NCI-H2029 (cell line): ENCODE measurements around the gene HIRA.

Experiments
- DNase-seq: peaks from one replicate; lab custom pipeline; 2025; lab: John Stamatoyannopoulos, UW

The HIRA gene

DNA sequence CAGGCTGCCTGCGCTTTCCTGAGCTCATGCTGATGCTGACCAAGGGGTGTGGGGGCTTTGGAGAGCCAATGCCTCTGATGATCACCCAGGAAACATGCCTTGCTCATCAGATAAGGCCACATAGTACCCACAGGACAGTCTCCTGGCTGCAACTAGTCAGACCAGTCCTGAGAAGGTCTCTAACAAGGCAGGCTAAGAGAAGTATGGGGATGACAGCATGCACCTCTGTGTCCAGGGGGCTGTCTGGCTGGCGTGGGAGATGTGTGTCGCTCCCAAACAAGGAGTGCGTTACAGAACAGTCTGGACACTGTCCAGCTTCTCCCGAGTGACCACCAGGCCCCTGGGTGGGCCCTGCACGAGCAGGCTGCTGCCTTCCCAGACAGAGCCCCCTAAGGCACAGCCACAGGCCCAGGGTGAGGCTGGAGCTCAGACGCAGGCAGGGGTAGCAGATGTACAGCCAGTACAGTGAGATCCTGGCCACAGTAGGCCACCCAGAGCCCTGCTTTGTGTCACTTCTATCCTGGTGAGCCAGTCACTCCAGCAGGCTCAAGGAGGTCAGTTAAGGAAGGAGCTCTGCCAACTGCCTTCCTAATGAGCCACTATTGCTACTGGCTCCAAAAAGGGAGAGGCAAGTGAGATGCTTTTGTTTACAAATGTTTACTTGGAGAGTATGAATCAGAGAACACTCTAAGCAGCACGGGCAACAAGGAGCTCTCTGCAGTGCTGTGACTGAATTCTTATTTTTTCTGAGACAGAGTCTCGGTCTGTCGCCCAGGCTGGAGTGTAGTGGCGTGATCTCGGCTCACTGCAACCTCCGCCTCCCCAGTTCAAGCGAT lies 74.0 kb downstream of the HIRA start:
- no peak for DNase-seq

DNA sequence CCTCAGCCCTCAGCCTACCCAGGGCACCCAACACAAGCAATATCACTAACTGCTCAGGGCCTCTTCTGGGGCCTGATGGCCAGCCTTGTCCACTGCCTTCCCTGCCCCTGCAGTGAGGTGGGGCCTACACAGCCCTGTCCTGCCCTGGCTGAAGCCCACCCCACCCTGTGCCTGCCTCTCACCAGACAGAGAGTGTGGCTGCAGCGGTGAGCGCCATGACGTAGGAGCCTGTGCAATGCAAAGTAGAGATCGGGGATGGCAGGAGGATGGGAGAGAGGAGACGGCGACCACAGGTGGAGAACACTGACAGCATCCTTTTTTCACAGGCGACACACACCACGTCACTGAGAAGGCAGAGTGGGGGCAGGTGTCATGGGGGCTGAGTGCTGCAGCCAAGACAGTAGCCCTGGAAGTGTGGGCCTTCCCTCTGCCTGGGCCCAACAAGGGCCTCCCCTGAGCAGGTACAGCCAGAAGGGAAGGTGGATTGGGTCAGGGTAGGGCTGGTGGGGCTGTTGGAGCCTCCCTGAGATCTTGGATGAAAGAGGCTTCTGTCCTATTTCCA lies 74.7 kb downstream of the HIRA start:
- DNase-seq = no peak

DNA sequence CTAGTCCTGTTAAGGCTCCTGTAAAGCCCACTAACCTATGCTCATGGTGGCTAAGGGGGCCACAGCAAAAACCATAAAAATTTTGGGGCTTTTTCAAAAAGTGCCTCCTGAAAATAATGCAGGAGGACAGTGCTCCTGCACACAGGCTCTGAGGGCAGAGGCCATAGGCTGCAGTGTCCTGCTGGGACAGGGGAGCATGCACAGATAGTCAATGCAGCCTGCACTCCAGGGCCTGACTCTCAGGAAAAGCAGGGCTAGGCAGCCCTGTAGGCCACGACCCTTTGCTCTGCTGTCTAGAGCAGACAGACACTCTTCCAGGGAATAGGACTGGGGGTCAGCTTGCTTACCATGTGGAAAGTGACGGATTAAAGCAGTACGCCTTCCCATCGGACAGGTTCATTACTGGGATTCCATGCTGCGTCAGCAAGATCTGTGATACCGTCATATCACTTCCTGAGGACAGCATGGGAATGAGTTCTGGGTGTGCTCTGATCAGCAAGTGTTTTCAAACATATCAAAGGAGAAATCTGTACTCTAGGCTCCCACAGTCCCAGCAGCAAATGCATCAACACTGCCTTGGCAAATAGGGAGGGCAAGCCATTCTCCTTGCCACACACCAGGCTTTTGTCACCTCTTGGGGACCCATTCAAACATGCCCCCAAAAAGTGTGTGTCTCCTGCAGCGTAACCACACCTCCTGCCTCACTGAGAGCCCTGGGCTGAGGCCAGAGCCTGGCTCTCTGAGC lies 75.9 kb downstream of the HIRA start:
- no peak for DNase-seq

DNA sequence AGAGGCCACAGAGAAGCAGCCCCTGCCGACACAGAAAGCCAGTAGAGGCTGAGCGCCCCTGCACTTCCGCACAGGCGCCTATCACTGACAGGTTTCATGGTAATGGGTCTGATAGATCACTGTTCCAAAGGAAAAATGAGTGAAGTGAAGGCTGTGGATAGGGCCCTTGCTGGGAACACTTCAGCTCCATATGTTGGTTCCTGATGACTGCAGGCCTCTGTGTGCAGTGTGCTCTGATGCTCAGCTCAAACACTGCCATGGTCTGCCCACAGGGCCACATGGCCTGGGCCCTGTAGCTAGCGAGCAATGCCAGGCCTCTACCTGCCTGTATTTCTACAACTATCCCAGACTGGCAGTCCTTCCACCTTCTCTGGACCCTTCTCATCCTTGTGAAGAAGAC lies 77.3 kb downstream of the HIRA start:
- DNase-seq = no peak

DNA sequence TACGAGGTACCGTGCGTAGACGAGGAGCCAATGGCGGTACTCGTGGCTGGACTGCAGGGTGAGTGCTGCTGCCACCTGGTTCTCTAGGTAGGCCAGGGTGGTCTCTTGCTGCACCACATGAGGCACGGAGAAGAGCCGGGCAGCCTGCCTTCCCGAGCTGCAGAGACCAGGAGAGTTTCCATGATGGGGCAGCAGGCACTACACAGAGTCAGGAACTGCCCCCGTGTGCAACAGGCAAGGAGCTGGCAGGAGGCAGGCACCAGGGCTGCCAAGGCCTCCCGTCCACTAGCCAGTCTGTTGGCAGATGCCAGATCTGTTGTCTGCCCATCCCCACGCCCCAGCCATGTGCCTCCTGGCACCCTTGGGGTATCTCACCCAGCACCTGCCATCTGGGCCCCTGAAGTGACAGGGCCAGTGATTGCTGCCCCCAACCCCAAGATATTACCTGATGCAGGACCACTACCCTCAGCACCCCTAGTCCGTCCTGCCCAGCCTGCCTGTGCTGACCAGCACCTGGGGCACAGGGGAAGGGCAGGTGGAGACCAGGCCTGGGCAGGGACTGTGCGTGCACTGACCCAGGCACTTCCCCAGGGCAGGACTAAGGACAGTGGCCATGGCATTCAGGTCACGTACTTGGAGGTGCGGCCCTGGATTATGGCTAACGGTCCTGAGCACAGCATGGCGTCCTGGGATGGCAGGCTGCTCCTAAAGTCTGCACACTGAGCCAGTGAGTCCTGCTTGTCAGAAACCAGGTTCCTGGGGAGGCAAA lies 78.0 kb downstream of the HIRA start:
- no peak for DNase-seq

DNA sequence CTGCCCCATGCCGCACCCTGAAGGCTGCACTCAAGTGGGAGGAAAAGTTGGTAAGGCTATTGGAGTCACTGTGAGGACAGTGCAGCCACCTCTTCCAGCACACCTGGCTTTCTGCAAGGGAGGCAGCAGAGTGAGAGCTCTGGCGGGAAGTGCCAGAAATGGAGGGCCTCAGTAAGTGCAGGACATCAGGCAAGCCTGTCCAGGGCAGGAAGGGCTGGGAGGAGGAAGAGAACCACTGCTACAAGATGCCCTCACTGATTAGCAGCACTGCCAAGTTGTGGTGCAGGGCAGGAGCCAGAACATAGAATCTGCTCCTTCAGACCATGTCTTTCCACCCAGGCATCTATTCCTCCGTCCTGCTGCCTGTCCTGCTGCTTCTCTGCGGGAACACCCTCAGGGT lies 78.8 kb downstream of the HIRA start:
- no peak for DNase-seq

DNA sequence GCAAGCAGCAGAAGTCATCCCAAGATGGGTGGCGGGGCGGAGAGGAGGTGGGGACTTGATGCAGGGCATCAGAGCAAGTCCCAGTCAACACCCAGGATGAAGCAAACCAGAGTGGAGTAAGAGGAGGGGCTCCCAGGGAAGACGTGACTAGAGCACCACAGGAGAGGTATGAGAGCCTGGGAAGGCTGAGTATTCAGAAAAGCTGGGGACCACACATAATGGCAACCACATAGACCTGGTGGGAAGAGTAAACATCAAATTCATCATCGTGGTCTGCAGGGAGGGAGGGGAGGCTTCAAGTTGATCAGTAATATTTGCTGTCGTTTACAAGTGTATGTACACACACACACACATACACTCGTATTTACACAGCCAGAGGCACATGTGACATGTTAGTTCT lies 79.3 kb downstream of the HIRA start:
- no peak for DNase-seq

DNA sequence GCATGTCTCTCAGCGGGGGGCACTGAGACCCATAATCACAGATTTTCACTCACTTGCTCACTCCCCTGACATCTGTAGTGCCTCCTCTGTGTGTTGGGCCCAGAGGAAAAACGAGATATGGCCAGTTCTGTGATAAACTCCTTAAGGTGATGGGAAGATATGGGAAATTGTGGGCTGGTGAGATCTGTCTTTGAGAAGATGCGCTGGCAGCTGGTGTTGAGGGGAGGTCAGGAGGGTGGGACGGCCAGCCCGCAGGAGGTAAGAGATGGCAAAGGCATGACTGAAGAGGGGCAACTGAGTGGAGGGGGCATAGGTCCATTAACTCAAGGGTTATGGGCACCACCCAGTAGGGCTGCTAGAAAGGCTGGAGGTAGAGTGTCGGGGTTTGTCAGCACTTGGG lies 79.9 kb downstream of the HIRA start:
- no peak for DNase-seq

DNA sequence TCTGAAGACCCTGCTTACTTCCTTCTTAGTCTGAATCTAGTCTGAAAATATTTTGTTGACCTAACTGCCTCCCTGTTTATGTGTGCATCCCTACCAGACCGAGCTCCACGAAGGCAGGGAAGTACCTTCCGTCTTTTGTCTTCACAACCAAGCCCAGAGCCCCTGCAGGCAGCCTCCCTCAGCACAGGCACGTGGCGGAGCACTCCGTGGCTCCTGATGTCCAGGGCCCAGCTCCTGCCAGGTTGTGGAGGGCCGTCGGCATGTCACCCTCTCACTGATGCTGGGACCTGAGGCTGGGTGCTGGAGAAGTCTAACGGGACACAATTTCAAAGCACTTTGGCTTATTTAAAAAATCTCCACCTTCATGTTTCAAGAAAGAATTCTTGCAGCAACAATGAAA lies 80.6 kb downstream of the HIRA start:
- no peak for DNase-seq

DNA sequence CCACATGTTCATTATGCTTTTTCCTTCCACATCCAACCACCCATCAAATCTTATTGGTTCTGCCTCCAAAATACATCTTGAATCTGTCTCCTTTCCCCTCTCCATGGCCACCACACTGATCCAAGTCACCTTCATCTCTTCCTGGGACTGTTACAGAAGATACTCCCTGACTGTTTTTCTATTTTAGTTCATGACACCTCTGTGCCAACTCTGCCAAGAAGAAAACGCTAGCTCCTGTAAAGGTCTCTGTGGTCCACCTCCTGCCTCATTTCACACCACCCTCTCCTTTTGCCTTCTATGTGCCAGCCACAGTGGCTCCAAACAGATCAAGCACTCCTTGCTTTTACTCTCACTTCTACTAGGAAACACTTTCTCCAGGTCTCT lies 81.1 kb downstream of the HIRA start:
- no peak for DNase-seq

DNA sequence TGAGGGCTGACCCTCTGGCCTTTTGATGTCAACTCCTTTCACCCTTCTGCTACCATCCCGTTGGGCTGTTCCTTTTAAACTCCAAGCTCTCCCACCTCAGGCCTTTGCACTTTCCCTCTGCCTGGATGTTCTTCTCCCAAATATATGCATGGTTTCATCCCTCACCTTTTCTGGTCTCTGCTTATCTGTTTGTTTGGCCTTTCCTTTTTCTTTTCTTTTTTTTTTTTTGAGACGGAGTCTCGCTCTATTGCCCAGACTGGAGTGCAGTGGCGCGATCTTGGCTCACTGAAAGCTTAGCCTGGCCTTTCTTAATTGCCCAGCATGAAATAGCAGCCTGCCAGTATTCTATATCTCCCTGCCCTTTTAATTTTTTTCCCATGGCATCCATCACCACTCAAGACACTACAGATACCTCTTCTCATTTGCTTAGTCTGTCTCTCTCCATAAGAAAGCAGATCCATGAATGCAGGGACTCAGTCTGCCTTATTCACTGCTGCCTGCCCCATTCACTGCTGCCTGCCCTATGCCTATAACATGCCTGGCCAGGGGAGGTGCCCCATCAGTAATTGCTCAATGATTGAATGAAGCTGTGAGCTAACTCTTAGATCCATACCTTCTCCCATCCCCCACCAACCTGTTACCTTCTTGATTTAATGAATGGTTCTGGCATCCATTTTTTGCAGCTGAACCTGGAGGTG lies 81.6 kb downstream of the HIRA start:
- no peak for DNase-seq

DNA sequence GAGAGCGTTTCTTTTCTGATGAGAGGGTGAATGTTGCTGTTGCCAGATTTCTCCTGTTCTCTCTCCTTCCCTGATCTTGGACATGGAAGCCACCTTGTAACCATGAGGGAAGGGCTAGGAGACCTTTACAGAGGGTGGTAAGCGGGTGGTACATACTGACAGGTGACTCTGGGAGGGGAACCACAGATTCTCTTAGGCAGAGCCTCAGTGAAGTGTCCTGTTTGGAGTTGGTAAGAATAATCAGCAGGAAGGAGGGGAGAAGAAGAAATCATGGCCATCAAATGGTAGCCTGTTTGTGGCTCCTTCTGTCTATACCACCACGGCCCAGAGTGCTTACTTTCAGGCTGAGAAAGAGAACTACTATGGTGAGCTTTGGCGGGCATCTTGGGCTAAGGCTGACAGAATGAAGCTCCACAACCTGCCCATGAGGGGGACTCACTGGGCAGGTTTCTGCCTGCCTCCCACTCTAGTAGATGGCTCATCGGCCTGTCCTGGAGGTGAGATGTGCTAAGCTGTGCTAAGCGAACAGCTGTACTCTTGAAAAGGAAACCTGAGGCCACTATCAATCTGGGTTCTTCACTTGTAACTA lies 84.8 kb downstream of the HIRA start:
- no peak for DNase-seq

DNA sequence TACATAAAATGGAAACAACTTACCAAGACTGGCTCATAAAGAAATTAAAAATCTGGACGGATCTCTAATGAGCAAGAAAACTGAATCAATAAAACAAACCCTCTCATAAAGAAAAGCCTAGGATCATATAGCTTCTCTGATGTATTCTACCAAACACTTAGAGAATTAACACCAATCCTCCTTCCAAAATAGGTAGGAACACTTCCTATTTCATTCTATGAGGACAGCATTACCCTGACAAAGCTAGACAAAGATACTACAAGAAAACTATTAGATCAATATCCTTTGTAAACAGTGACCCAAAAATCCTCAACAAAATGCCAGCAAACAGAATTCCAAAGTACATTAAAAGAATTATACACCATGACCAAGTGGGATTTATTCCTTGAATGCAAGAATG lies 87.1 kb downstream of the HIRA start:
- no peak for DNase-seq

DNA sequence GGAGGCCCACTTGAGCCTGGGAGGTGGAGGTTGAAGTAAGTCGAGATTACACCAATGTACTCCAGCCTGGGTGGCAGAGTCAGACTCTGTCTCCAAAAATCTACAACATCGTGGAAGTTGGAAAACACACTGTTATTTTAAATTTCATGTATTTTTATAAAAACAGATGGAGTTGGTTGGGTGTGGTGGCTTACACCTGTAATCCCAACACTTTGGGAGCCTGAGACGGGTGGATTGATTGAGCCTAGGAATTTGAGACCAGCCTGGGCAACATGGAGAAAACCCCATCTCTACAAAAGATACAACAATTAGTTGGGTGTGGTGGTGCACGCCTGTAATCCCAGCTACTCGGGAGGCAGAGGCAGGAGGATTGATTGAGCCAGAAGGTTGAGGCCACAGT lies 88.1 kb downstream of the HIRA start:
- no peak for DNase-seq

DNA sequence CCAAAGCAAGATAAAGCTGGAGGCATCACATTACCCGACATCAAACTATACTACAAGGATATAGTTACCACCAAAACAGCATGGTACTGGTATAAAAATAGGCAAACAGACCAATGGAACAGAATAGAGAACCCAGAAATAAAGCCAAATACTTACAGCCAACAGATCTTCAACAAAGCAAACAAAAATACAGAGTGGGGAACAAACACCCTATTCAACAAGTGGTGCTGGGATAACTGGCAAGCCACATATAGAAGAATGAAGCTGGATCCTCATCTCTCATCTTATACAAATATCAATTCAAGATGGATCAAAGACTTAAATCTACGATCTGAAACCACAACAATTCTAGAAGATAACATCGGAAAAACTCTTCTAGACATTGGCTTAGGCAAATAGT lies 90.0 kb downstream of the HIRA start:
- no peak for DNase-seq

DNA sequence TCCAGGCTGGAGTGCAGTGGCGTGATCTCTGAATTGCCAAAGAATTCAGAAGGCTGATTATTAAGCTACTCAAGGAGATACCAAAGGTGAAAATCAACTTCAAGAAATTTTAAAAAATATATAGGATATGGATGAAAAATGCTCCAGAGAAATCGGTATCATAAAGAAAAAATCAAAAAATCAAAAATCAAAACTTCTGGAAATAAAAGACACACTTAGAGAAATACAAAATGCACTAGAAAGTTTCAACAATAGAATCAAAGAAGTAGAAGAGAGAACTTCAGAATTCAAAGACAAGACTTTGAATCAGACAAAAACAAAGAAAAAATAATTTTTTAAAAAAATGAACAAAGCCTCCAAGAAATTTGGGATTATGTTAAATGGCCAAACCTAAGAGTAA lies 94.4 kb downstream of the HIRA start:
- no peak for DNase-seq

DNA sequence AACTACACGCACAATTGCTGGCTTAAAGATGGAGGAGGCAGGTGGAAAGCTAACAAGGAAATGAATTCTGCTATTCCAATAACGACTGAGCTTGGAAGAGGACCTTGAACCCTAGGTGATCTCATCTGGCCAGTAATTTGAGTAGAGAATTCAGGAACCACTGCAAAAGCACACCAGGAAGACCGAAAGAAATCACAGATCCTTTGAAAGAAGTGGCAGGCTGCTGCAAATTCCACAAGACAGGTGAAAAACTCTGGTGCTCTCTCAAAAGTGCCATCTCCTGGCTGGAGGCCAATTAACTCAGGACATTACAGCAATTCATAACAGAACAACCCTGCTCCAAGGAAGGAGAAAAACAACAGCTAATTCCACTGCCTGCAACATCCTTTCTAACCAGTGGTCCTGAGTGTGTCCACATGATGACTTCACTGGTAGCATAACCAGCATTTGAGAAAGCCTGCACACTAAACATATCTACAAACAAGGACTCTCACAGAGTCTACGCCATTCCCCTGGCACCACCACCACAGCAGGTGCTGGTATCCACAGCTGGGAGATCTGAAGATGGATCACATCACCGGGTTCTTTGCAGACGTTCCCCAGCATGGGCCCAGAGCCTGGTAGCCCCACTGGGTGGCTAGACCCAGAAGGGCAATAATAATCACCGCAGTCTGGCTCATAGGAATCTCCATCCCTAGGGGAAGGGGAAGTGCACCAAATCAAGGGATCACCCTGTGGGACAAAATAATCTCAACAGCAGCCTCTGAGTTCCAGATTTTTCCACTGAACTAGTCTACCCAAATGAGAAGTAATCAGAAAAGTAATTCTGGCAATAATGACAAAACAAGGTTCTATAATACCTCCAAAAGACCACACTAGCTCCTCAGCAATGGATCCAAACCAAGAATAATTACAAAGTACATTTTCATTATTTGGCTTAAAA lies 95.1 kb downstream of the HIRA start:
- no peak for DNase-seq

DNA sequence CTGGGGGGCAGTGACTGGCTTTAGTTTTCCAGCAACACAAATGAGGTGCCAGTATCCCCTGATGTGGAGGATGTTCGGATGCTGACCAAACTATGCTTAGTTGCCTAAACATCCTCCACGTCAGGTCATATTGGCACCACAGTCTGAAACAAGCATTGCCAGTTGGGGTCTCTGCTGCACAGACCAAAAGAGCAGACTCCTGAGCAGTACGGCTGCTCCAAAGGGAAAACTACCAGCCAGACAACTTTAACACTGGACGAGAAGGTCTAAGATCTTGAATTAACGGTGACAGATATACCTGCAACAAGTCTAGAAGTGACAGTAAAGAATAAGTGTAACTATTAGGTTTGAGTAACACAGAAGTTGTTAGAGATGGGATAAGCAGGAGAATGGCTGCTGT lies 99.6 kb downstream of the HIRA start:
- DNase-seq = no peak

DNA sequence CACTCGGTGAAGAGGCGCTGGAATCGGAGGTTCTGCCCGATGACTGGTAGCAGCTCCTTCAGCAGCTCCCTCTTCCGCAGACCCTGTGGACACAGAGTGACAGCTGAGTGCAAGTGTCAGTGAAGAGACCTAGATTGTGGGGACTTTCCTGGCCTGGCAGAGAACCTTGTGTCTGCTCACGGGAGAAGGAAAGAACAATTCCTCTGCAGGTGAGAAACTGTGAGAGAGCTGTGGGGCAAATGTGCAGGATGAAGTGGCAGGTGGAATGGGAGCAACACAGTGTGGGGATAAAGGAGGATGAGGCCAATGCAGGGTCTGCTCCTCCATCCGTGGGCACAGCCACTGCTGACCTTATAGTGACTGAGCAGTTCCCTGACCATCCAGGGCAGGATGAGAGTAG lies 100.1 kb downstream of the HIRA start:
- no peak for DNase-seq

DNA sequence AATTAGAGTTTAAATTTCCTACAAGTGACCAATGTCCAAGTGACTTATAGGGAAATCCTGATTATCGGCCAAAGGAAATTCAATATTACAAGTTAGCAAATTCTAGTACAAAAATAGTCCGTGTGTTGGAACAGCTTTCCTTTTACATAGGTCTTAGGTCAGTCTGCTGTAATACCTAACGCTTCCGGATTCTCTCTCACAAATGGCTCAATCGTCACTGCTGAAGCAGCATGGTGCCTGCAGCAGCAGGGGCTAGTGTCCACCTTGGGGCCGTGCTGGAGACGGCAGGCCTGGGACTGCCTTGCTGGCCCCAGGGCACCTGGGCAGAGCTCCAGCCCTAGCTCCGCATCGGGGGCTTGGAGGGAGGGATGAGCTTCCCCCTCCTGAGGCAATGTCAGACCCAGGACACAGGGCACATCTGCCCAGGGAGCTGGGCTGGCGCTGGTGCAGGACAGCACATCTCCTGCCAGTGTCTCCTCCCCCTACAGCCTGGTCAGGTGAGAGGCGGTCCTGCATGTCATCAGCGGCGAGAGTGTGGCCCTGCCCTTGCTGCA lies 100.6 kb downstream of the HIRA start:
- no peak for DNase-seq
